ENCODE measurements around the gene SIAH2. TPM values are rescaled to one million over a fixed set of nuclear protein-coding genes. Genes with fewer than 3 reads are reported as not detected.

The SIAH2 gene
- total and polyA plus RNA-seq, 2 experiments from 2014 or later = 39.6 to 49.7 TPM

DNA sequence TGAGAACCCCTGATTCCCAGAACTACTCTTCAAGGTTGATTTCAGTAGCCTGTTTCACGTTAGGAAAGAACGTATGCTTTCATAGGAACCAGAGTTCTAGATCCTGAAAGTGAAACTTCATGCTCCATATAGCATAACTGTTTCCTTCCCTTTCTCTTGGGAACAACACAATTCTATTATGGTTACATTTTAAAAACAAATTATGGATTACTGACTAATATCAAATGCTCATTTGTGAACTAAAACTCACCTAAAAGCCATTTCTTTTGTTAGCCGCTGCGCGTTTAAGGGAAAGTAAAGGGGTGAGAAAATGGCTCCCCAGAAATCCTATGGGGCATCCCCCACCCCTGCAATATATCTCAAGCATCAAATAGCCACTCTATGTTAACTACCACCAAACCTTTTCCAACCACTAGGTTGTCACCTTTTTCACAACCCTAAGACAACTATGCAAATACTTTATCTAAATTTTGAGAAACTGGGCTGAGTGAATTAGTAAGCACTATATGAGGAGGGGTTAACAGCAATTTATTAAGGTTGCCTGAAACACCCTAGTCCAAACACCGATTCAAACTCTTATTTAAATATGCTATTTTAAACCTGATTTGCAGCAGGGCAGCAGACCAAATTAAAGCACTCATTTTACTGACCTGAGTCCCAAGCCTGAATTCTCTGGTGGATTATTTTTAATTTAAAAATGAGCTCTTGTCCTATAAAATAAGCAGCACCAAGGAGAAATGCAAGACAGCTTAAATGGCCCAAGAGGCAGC is 2.4 kb downstream of the SIAH2 start:
- H3K4me3 ChIP-seq = peak overlapping the region; percentile 65
- H3K36me3 ChIP-seq = no peaks in the 10 kb centered on the region
- peaks cover 25% of the 10 kb centered on the region for H3K4me1 ChIP-seq (ENCODE audit: low read depth)
- TF ChIP-seq, protein P1, sequence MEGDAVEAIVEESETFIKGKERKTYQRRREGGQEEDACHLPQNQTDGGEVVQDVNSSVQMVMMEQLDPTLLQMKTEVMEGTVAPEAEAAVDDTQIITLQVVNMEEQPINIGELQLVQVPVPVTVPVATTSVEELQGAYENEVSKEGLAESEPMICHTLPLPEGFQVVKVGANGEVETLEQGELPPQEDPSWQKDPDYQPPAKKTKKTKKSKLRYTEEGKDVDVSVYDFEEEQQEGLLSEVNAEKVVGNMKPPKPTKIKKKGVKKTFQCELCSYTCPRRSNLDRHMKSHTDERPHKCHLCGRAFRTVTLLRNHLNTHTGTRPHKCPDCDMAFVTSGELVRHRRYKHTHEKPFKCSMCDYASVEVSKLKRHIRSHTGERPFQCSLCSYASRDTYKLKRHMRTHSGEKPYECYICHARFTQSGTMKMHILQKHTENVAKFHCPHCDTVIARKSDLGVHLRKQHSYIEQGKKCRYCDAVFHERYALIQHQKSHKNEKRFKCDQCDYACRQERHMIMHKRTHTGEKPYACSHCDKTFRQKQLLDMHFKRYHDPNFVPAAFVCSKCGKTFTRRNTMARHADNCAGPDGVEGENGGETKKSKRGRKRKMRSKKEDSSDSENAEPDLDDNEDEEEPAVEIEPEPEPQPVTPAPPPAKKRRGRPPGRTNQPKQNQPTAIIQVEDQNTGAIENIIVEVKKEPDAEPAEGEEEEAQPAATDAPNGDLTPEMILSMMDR (IDR thresholded peaks at IDR 0.05; ENCODE audit: low read depth, low read length) = no peak
- no peaks in the 10 kb centered on the region for H3K27me3 ChIP-seq
- no peak overlapping the region for H3K27ac ChIP-seq
- DNase-seq (ENCODE audit: low read depth in 1 of 2, low spot score in 1 of 2) = no peak
- no peaks in the 10 kb centered on the region for H3K9me3 ChIP-seq (ENCODE audit: low read depth)

DNA sequence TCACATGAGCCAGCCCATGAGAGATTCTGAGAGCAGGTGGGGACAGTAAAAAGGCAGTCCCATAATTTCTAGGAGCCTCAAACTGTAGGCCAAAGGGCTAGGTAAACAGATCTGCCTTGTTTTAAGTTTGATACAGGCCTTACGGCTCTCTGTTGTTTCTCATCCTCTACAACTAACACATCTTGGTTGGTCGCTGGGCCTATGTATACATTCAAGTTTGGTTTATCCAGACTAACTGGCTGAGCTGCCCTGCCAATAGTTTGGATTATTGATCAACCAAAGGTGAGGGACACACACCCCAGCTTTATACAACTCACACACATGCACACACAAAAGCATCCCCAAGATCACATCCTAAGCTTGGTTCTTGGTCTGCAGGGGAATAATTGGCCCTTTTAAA is 3.0 kb downstream of the SIAH2 start:
- no peak for DNase-seq (ENCODE audit: low read depth in 1 of 2, low spot score in 1 of 2)
- no peaks in the 10 kb centered on the region for H3K9me3 ChIP-seq (ENCODE audit: low read depth)
- no peaks in the 10 kb centered on the region for H3K27me3 ChIP-seq
- no peak overlapping the region for H3K27ac ChIP-seq
- no peak overlapping the region for H3K4me3 ChIP-seq
- H3K36me3 ChIP-seq = no peaks in the 10 kb centered on the region
- peaks cover 20% of the 10 kb centered on the region for H3K4me1 ChIP-seq (ENCODE audit: low read depth)
- TF ChIP-seq, protein P1 (IDR thresholded peaks at IDR 0.05; ENCODE audit: low read depth, low read length) = no peak

DNA sequence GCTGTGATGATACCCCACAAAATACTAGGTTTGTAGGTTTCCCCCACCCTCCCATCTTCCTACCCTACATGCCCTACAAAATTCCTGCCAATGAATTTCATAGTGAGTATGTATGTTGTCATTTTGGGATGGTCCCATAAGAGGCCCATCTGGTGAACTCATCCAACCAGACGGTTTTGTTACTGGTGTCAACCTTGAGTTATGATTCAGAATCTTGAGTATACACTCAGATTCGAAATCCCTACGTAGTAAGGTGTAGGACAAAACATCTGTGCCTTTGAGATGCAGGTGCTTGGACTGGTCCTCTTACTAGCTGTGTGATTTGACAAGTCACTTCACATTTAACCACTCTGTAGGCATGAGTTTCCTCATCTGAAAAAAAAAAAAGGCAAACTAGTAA is 3.6 kb downstream of the SIAH2 start:
- no peaks in the 10 kb centered on the region for H3K9me3 ChIP-seq (ENCODE audit: low read depth)
- H3K27me3 ChIP-seq = no peaks in the 10 kb centered on the region
- H3K27ac ChIP-seq = no peak overlapping the region
- no peak overlapping the region for H3K4me3 ChIP-seq
- peaks cover 21% of the 10 kb centered on the region for H3K4me1 ChIP-seq (ENCODE audit: low read depth)
- H3K36me3 ChIP-seq = no peaks in the 10 kb centered on the region
- DNase-seq (ENCODE audit: low read depth in 1 of 2, low spot score in 1 of 2) = no peak
- TF ChIP-seq, protein P1 (IDR thresholded peaks at IDR 0.05; ENCODE audit: low read depth, low read length) = no peak

DNA sequence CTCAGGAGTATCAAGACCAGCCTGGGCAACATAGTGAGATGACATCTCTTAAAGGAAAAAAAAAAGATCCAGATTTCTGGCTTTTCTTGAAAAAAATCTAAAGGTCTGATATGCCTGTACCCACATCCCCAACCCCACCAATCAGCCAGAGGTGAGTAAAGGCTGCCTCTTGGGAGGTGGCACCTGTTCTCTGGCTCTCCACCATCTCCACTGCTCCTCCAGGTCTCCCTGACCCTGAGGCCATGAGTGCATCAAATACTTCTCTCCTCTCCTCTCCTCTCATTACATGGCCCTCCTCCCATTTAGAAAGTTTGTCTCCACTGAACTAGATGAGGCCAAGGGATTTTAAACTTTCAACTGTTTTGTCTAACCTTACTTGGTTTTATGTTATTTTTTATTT is 5.2 kb downstream of the SIAH2 start:
- H3K4me1 ChIP-seq (ENCODE audit: low read depth) = peaks cover 21% of the 10 kb centered on the region
- no peaks in the 10 kb centered on the region for H3K9me3 ChIP-seq (ENCODE audit: low read depth)
- no peaks in the 10 kb centered on the region for H3K27me3 ChIP-seq
- TF ChIP-seq, protein P1 (IDR thresholded peaks at IDR 0.05; ENCODE audit: low read depth, low read length) = no peak
- no peak overlapping the region for H3K4me3 ChIP-seq
- H3K27ac ChIP-seq = no peak overlapping the region
- no peak for DNase-seq (ENCODE audit: low read depth in 1 of 2, low spot score in 1 of 2)
- no peaks in the 10 kb centered on the region for H3K36me3 ChIP-seq

DNA sequence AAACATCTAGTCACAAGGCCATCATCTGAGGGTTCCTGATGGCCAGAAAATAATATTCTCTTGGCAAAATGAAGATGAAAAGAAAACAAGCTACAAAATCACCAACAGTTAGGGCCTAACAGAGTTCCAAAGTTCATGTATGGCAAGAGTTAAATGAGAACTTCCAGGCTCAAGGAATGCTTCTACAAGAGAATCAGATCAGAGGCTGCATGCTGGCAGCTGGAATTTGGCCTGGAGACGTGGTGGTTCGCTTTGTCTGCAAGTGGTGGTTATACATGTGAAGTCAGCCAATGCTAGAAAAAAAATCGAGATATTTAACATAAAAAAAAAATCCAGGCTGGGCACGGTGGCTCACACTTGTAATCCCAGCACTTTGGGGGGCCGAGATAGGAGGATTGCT is 5.6 kb downstream of the SIAH2 start:
- TF ChIP-seq, protein P1 (IDR thresholded peaks at IDR 0.05; ENCODE audit: low read depth, low read length) = no peak
- H3K27me3 ChIP-seq = no peaks in the 10 kb centered on the region
- H3K4me1 ChIP-seq (ENCODE audit: low read depth) = peaks cover 21% of the 10 kb centered on the region
- no peak overlapping the region for H3K27ac ChIP-seq
- H3K36me3 ChIP-seq = no peaks in the 10 kb centered on the region
- H3K9me3 ChIP-seq (ENCODE audit: low read depth) = no peaks in the 10 kb centered on the region
- no peak overlapping the region for H3K4me3 ChIP-seq
- DNase-seq (ENCODE audit: low read depth in 1 of 2, low spot score in 1 of 2) = no peak

Data from cardiac muscle cell (in vitro differentiated cells and primary cell).